HG03097 (cell line): Measurements from ENCODE around the gene CALML4.
"Not testable (repeated sequence)": the region's sequence is repeated elsewhere in the genome, so short reads cannot be mapped to it uniquely, and the experiment has no call there.

Experiments used
- ATAC-seq: cut with Tn5 transposase; IDR thresholded peaks from one replicate; pipeline ENCODE4 v1.9.1; 2021; ENCODE audit not compliant: unreplicated experiment, low FRiP score

Gene CALML4

GRCh38 chr15:68209272-68209671 lies 4.1 kb upstream of the CALML4 start:
- ATAC-seq: no peak

- no peak for ATAC-seq
These were observed 3.6 kb upstream of the CALML4 start for GRCh38 chr15:68208636-68209240.

DNA sequence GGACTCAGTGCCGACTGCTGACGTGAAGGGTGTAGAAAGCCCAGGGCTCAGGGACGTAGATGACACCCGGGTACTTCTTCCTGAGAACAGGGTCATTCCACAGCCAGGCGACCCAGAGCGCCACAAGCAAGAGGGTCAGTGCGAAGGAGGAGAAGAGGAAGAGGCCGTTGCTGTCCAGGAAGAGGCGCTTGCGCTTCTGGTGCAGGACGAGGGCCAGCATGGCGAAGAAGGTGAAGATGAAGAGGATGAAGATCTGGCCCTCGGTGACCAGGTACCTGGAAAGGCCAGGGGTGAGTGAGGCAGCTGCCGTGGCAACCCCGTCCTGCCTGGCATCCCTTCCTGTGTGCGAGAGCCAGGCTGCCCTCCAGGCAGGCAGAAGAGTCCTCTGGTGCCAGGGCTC lies 3.0 kb upstream of the CALML4 start:
- no peak for ATAC-seq

DNA sequence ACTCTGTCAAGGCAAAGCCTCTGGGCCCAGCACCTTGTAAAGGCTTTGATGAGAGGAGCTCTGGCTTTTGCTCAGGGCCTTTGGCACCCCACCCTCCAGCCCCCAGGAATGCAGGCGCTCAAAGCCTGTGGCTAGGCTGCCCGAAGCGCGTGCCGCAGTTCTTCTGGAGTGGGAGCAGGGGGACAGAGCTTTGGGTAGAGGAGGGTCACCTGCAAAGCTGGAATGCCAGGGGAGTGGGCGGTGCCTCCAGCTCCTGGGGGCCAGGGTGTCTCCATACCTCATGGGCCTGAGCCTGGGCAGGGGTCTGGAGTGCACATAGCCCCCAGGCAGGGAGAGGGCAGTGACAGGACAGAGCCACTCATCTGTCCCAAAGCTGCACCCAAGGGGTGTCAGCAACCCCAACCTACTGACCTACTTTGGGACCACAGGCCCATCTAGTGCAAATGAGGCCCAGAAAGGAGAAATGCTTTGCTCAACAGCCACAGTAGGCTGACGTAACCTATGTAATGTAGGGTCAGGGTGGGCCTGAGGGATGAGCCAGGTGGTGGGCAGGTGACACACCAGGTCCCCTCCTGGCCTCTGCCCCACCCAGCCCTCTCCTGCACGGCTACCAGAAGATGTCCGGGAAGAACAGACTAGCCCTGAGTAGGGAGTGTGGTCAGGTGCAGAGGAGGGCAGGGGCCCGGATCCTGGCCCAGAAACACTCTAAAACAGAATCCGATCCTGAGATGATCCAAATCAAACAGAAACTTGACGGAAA lies 2.2 kb upstream of the CALML4 start:
- ATAC-seq: no peak

DNA sequence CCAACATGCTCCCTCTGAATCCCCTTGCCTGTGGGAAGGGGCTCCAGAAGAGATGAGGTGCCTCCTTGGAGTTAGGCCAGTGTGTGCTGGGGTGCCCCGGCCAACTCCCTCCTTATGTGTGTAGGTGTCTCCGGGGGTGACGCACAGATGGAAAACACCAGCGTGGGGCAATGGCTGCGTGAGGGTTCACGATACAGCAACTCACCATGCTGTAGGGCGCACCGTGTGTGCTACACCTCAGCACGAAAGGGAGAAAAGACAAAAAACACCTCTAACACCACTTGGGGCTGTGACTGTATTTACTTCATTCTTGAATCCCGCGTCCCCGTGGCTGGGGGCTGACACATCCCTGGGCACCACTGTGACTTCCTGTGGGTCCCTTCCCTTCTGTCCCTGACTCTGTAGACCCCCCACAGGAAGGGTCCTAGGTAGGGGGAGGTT lies 1.6 kb upstream of the CALML4 start:
- ATAC-seq: no peak

DNA sequence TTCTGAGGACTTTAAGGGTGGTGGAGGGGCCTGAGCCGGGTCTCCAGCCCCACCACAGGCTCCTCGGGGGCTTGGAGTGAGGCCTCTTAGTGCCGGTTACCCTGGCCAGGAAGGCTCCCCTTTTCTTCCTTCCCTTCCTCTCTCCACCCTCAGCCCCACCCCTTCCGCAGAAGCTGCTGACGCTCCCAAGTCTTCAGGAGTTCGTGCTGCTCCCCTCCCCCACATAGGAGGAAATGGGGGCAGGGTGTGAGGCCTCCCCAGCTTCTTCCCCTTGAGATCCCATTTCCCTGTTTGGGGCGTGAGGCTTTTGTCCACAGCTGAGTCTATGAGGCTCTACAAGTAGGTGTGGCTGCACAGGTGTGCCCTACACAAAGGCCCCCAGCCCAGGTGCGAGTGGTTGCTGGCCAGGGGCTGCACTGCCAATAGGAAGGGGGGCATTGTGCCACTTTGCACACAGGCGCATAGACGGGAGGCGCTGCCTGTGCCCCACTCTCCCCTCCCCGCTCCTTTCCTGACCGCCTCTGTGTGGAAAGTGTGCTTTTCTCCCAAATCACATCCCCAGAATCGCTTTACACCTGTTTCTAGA lies 915 bp upstream of the CALML4 start:
- ATAC-seq: no peak

- ATAC-seq: no peak
These were observed 419 bp upstream of the CALML4 start for GRCh38 chr15:68205558-68205944.

GRCh38 chr15:68204361-68204760 lies 771 bp downstream of the CALML4 start:
- no peak for ATAC-seq

DNA sequence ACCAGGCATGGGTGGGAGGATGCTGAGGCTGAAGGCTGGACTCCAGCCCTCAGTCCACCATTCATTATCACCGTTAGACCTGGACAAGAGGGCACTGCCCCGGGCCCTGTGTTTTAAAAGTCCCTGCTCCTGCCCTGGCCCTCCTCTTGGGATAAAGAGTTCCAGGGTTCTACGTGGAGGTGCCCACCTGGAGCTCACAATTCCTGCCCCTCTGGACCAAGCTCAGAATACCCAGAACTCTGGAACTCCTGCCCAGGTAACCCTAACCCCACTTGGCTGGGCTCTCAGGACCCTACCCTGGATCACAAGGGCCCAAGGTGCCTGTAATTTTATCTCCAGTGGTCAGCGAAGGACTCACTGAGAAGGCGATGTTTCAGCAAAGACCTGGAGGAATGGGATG lies 1.2 kb downstream of the CALML4 start:
- ATAC-seq: no peak

- no peak for ATAC-seq
These were observed 1.6 kb downstream of the CALML4 start for GRCh38 chr15:68203486-68203885.

DNA sequence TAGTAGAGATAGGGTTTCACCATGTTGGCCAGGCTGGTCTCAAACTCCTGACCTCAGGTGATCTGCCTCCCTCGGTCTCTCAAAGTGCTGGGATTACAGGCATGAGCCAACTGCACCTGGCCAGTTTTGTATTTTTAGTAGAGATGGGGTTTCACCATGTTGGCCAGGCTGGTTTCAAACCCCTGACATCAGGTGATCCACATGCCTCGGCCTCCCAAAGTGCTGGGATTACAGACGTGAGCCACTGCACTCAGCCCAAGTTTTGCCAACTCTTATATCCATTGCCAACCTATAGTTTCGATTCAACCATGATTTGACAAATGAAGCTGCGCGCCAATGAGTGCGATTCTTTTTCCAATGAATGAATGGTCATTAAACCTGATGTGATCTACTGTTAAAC lies 2.1 kb downstream of the CALML4 start:
- not testable (repeated sequence) for ATAC-seq

GRCh38 chr15:68201879-68202261 lies 3.3 kb downstream of the CALML4 start:
- no peak for ATAC-seq

GRCh38 chr15:68201153-68201878 lies 3.8 kb downstream of the CALML4 start:
- ATAC-seq: no peak

GRCh38 chr15:68200016-68200861 lies 4.9 kb downstream of the CALML4 start:
- no peak for ATAC-seq

DNA sequence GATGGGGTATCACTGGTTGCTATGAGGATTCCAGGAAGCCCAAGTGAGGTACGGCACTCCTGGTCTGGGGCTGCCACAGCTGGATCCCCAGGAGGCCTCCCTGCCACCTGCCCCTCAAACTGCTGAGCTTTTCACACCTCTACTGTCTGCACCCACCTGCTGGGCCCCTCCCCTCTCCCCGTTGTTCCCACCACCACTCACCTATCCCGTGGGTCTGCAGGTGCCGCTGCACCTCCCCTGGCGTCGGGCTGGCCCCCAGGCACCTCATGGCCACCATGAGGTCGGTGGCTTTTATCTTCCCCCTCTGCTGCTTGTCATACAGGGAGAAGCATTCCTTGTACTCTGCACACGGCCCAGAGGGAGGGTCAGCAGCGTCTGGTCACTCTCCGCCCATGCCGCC lies 5.8 kb downstream of the CALML4 start:
- ATAC-seq: no peak

GRCh38 chr15:68197661-68198437 lies 7.3 kb downstream of the CALML4 start:
- no peak for ATAC-seq

DNA sequence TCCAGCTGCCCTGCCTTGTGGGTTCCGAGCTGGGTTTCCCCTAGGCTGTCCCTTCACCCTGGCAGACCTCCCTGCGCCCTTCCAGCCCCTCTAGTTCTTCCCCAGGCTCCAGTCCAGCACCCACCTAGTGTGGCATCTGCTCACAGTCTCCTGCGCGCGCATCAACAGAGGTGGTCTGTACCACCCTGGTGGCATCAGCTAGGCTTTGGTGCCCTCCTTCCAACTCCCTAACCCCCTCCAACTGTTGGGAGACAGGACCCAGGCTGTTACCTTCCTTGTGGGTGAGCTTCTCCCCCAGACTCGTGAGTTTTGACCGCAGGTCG lies 8.0 kb downstream of the CALML4 start:
- no peak for ATAC-seq

DNA sequence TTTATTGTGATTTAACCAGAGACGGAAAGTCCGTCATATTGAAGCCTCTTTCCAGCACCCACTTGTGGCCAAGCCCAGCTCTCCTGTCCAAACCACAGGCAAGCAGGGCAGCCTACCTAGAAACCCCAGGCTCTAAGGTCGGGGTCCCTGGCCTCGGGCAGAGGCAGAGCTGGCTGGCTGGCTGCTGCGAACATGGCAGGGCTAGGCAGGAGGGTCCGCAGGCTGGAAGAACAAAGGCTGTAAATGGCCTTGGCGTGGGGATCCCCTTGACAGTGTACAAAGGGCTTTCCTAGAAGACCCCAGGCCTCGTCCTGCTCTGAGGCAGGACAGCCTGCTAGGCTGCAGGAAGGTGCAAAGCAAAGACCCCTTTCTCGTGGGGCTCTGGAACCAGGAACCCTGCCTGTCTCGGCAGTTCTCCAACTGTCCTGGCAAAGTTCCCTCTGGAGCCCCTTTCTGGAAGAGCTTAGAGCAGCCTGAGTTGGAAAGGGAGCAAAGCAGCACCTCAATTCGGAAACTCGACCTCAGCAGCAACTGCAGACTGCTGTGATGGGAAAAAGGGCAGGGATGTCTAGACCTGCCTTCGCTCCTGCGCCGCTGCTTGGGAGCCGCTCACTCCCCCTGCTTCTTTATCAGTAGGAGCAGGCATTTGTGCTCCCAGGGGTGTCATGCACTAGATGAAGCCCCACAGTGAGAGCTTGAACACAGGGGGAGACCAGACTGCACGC lies 8.5 kb downstream of the CALML4 start:
- ATAC-seq: no peak
